Stimulated activated CD8-positive, alpha-beta memory T cell treated with anti-CD3 and anti-CD28 coated beads, Interleukin-15, amount 100 ng/mL, for 4 hours (primary cell): Measurements from ENCODE around the gene STMN3.

Experiments used
- DNase-seq, 2 donors: peaks; one replicate each; pipeline ENCODE4 v3.0.0-alpha.2; 2020; ENCODE audit warnings: low read depth in 2 of 2

STMN3 gene

DNA sequence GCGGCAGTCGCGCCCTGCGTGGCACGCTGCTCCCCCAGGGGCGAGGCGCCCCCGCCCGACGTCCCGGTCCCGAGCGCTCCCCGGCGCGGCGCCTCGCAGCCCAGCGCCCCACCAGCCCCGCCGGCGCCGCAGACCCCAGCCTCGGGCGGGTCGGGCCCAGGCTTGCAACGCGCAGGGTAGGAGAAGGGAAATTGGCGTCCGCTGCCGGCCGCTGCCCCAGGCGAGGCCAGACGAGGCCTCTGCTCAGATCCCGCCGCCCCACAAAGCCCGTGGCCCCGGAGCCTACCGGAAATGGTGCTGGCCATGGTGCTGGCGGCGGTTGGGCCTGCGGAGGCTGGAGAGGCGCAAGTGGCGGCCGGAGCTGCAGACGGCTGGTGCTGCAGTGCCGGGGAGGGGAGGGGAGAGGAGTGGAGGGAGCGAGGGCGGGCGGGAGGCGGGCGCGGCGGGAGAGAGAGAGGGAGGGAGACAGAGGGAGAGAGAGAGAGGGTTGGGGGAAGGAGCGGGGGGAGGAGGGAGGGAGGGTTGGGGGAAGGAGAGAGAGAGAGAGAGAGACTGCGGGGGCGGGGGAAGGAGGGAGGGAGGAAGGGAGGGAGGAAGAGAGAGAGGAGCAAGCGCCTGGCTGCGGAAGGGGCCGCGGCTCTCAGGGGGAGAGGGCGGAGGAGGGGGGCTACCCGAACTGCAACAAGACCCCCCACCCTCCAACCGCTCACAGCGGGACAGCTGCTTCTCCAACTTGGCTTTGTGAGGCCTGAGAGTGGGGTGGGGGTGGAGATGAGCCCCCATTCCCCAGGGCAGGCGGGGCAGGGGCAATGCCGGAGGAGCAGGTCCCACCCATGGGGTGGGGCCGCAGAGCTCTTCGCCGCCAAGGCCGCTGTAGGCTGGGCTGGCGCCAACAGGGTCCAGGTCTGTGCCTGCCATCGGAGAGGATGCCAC, at the start of gene STMN3:
TSS of gene STMN3 (minus strand) at position 384 of the 933 bp plus-strand sequence. CDS start at position 305, 79 bp downstream.
- DNase-seq = peak in 1 of 2 donors; percentile 32

DNA sequence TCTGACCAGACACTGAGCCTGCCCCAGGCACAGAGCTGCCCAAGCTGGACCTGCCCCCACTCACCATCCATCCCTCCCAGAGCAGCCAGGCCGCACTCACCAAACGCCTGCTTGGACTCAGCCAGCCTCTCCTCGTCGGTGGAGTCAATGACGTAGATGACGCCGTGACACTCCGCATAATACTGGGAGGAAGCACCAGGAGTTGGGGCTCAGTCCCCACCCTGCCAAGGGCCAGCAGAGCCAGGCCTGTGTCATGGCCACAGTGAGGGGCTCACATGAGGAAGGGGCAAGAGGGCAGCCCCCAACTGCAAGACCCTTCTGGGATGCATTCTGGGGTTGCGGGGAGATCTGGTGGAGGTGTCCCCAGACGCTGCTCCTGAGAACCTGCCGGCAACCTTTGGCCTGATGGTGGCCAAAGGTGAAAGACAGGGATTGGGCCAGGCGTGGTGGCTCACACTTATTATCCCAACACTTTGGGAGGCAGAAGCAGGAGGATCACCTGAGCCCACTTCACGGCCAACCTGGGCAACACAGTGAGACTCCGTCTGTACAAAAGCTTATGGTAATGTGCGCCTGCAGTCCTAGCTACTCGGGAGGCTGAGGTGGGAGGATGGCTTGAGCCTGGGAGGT, 48.9 kb upstream of the STMN3 start:
- no peak for DNase-seq

DNA sequence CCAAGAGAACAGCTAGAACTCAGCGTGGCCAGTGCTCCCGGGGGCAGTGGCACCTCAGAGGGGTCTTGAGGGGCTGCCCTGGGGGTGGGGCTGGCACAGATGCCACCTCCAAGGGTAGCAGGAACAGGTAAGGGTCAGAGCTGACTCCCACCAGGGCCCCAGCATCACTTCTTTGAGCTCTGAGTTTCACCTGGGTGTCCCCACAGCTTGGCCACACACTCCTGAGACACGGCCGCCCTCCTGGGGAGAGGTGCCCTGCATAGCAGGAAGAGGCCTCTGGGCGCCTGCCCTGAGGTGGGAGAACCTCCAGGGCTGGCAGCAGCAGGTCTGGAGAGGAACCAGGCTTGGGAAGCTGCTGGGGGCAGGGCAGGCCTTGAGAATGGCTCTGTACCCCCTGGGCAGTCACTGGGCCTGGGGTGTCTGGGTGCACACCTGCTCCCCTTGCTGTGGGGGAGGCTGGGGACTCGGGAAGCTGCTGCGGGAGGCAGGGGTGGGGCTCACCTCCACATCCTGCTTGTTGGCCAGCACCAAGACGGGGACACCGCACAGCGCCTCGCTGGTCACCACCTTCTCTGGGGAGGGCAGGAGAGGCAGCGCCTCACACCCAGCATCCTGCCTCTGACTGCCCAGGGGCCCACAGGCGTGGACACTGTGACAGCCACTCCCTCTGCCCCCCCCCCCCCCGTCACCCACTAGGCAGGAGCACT, 48.3 kb upstream of the STMN3 start:
- no peak for DNase-seq

DNA sequence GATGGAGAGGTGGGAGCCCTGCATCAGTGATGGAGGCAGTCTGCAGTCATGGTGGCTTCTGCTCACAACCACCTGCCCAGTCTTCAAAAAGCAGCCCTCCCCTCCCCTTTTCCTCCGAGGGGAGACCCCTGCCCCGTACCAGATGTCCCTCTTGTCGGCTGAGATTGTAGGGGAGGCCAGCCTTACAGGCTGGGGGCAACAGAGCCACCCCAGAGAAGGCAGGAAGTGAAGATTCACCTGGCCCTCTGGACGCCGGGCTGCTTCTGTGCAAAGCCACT, 47.8 kb upstream of the STMN3 start:
- DNase-seq = no peak

DNA sequence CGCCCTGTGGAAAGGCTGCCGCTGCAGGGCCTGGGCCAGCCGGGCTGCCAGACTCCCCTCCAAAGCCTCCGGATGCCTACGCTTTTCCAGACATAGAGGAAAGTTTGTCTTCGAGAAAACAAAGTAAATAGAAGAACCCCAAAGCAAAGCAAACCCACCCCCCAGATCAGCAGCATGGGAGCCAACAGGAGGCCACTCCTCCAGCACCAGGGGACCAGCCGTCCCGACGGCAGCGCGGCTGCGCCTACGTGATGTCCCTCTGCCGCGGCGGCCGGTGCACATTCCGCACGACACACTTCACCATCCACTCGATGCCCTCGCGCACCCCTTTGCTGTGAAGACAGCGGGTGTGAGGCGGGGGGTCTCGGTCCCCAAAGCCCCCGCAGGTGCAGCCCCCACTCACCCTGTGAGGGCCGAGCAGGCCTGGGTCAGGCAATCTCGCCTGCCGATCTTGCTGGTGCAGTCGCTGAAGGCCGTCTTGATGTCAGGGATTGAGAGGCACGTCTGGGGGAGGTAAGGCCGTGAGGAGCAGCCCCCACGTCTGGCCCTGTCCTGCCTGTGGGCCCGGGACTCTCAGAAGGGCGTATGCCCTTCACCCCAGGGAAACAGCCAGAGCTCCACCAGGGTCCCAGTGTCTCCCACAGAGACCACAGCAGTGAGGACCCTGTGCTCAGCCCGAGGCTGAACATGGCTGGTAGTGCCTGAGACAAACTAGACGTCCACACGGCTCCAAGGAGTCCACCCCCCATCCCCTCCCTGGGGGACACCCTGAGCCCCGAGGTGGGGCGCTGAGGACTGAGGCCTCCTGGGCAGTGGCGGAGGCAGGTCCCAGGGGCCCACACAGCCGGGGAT, 47.2 kb upstream of the STMN3 start:
- no peak for DNase-seq

DNA sequence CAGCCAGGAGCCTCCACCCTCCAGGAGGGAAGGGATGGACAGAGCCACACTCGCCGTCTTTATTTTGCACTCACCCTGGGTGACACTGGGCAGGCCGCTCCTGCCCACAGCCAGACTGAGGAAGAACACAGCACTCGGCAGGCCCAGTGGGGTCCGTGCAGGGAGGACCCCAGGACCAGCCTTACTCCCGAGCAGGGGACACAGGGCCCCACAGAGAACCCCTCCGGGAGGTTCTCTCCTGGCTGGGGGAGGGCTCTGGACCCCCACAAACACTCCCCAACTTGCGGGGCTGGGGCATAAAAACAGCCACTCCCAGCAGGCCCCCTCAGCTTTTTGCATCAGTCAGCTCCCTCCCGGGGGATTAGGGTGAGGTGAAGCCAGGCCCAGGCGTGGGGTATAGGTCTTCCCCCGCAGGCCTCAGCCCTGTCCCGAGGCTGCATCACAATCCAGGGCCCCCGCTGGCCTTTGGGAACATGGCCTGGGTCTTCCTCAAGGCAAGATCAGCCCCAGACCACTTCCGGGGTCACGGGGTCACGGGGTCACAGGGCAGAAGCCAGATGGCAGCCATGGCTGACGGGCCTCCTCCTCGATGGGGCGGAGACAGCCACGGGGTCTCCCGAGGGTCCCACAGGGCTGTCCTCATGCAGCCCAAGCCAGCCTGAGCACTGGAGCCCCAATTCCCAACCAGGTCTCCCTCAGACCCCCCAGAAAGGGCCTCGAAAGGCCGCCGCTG, 46.4 kb upstream of the STMN3 start:
- DNase-seq = no peak

DNA sequence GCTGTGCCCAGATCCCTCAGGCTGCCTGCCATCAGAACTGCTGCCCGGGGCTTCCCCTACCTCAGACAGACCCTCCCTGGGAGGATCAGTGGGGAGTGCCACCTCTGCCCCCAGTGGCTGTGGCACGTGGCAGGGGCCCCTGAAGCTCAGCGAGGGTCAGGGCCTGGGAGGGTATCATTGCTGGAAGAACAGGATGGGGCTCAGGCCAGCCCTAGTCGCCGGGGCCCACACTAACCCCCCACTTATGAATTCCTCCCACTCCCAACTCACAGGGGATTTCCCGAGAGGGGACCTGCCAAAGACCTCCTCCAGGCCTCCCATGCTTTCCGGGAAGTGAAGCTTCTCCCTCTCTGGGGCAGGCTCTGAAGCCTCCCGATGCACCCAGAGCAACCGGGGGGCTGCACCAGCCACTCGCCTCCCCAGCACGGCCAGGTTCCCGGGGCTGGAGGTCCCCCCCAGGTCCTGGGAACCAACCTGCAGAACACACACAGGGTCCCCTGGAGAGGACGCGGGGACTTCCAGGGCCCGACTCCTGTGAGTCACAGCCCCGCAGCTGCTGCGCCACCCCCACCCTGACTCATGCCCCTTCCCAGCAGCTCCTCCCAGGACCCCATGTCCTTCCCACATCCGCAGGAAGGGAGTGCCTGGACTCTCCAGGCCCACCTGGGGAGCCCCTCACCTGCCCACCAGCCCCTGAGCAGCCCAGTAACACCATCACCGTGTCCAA, 45.7 kb upstream of the STMN3 start:
- no peak for DNase-seq

DNA sequence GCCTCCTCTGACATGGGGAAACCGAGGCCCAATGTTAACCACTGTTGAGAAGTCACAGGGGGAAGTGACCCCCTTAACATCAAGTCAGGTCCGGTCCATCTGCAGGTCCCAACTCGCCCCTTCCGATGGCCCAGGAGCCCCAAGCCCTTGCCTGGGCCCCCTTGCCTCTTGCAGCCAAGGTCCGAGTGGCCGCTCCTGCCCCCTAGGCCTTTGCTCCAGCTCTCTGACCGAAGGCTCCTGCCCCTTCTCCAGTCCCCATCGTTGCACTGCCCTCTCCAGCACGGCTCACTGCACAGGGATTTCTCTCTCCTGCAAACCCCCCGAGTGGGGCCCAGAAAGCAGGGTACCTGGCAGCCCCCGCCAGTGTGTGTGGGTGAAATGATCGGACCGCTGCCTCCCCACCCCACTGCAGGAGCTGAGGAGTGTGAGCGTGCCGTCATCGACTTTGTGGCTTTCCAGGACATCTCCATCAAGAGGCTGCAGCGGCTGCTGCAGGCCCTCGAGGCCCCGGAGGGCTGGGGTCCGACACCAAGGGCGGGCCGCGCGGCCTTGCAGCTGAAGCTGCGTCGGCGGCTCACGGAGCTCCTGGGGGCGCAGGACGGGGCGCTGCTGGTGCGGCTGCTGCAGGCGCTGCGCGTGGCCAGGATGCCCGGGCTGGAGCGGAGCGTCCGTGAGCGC, 44.8 kb upstream of the STMN3 start:
- no peak for DNase-seq

DNA sequence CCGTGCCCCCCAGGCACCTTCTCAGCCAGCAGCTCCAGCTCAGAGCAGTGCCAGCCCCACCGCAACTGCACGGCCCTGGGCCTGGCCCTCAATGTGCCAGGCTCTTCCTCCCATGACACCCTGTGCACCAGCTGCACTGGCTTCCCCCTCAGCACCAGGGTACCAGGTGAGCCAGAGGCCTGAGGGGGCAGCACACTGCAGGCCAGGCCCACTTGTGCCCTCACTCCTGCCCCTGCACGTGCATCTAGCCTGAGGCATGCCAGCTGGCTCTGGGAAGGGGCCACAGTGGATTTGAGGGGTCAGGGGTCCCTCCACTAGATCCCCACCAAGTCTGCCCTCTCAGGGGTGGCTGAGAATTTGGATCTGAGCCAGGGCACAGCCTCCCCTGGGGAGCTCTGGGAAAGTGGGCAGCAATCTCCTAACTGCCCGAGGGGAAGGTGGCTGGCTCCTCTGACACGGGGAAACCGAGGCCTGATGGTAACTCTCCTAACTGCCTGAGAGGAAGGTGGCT, 44.2 kb upstream of the STMN3 start:
- DNase-seq = no peak

DNA sequence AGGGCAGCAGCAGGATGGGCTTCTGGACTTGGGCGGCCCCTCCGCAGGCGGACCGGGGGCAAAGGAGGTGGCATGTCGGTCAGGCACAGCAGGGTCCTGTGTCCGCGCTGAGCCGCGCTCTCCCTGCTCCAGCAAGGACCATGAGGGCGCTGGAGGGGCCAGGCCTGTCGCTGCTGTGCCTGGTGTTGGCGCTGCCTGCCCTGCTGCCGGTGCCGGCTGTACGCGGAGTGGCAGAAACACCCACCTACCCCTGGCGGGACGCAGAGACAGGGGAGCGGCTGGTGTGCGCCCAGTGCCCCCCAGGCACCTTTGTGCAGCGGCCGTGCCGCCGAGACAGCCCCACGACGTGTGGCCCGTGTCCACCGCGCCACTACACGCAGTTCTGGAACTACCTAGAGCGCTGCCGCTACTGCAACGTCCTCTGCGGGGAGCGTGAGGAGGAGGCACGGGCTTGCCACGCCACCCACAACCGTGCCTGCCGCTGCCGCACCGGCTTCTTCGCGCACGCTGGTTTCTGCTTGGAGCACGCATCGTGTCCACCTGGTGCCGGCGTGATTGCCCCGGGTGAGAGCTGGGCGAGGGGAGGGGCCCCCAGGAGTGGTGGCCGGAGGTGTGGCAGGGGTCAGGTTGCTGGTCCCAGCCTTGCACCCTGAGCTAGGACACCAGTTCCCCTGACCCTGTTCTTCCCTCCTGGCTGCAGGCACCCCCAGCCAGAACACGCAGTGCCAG, 43.6 kb upstream of the STMN3 start, which contains the start of gene TNFRSF6B:
TSS of gene TNFRSF6B (plus strand) at position 25 of the 729 bp plus-strand sequence. CDS start at position 141, 116 bp downstream.
- no peak for DNase-seq

DNA sequence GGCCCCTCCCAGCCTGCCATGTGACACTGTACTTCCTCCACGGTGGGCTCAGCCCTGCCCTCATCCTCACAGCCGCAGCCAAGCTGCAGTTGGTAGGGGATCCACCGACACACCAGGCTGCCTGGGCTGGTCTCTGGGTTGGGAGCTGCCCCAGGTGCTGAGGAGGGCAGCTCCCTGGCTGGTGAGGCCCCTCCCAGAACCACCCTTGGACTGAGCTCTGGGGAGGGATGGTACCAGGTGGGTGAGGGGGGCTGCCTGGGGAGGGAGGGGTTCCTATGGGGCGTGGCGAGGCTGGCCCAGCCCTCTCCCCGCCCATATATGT, 43.0 kb upstream of the STMN3 start:
- no peak for DNase-seq

DNA sequence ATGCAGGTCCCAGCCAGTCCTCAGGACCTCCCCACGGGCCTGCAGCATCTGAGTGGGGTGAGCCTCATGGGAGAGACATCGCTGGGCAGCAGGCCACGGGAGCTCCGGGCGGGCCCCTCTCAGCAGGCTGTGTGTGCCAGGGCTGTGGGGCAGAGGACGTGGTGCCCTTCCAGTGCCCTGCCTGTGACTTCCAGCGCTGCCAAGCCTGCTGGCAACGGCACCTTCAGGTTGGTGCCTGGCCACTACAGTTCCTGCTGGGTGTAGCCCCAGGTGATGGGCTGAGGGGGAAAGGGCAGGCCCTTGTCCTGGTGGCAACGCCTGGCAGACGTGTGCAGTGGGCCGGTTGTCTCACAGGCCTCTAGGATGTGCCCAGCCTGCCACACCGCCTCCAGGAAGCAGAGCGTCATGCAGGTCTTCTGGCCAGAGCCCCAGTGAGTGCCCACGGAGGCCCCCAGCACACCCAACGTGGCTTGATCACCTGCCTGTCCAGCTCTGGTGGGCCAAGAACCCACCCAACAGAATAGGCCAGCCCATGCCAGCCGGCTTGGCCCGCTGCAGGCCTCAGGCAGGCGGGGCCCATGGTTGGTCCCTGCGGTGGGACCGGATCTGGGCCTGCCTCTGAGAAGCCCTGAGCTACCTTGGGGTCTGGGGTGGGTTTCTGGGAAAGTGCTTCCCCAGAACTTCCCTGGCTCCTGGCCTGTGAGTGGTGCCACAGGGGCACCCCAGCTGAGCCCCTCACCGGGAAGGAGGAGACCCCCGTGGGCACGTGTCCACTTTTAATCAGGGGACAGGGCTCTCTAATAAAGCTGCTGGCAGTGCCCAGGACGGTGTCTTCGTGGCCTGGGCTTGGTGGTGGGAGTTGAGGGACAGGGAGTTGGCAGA, 42.4 kb upstream of the STMN3 start:
- DNase-seq = no peak

DNA sequence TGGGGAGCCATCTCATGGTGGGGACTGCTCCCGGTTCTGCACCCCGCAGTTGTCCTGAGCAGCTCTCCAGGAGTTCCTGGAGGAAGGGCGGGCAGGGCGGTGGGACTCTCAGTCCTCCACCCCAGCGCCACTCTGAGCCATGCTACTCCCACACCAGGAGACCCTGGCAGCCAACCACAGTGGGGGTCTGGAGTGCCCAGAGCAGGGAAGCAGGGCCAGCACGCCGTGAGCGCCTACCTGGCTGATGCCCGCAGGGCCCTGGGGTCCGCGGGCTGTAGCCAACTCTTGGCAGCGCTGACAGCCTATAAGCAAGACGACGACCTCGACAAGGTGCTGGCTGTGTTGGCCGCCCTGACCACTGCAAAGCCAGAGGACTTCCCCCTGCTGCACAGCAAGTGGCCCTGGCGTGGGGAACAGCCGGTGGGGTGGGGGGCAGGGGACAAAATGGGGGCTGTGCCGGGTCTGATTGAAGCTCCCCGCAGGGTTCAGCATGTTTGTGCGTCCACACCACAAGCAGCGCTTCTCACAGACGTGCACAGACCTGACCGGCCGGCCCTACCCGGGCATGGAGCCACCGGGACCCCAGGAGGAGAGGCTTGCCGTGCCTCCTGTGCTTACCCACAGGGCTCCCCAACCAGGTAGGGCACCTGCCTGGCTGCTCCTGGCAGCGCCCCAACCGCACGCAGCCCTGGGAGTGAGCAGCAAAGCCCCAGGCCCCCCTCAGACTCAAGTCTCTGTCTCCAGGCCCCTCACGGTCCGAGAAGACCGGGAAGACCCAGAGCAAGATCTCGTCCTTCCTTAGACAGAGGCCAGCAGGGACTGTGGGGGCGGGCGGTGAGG, 41.6 kb upstream of the STMN3 start:
- DNase-seq = no peak

DNA sequence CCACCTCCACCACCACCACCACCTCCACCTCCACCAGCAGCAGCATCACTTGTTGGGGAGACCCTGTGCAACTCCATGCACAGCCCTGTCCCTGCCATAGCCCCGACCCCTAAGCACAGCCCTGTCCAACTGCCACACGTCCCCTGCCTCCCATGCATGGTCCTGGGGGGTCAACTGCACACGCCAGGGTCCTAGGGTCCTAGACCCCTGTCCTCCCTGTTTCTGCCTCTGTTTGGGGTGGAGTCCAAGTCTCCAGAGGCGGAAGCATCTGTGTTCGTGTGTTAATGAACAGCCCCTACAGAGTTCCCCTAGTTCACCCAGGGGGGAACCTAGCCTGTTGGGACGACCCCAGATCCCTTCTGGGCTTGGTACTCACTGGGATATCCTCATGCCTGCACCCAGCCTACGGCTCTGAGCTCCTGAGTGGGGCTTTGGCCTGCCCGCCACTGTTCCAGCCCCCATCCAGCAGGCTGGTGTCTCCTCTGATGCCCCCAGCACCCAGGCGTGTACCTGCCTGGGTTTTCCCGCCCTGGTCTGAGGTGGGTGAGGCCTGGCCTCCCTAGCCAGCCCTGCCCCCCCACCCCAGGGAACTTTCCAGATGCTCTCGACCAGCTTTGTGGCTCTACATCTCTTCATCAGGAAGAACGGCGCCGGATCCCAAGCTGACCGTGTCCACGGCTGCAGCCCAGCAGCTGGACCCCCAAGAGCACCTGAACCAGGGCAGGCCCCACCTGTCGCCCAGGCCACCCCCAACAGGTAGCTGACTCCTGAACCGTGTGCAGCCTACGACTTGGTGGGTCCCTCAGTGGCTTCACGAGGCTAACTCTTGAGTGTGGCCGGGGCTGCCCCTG, 40.7 kb upstream of the STMN3 start:
- no peak for DNase-seq

DNA sequence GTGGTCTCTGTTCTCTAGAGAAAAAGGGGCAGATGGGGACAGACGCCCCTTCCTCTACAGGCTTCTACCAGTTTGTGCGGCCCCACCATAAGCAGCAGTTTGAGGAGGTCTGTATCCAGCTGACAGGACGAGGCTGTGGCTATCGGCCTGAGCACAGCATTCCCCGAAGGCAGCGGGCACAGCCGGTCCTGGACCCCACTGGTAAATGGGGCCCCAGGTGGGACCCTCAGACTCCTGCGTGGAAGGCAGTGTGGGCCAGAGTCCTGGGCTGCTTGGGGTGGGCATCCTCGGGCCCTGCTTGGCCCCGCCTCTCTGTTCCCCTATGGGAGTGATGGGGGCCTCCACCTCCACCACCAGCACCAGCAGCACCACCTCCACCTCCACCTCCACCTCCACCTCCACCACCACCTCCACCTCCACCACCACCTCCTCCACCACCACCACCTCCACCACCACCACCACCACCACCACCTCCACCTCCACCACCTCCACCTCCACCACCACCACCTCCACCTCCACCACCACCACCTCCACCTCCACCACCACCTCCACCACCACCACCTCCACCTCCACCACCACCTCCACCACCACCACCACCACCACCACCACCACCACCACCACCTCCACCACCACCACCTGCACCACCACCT, 40.0 kb upstream of the STMN3 start:
- DNase-seq = no peak
